Dedifferentiated amniotic fluid mesenchymal stem cell (primary cell): ENCODE data around the gene PRPSAP2.
"Not testable (repeated sequence)": the region's sequence is repeated elsewhere in the genome, so short reads cannot be mapped to it uniquely, and the experiment has no call there.

Experiments
- DNase-seq: peaks from one replicate; pipeline ENCODE4 v3.0.0-alpha.2; 2016; ENCODE audit errors: extremely low spot score

Gene PRPSAP2

DNA sequence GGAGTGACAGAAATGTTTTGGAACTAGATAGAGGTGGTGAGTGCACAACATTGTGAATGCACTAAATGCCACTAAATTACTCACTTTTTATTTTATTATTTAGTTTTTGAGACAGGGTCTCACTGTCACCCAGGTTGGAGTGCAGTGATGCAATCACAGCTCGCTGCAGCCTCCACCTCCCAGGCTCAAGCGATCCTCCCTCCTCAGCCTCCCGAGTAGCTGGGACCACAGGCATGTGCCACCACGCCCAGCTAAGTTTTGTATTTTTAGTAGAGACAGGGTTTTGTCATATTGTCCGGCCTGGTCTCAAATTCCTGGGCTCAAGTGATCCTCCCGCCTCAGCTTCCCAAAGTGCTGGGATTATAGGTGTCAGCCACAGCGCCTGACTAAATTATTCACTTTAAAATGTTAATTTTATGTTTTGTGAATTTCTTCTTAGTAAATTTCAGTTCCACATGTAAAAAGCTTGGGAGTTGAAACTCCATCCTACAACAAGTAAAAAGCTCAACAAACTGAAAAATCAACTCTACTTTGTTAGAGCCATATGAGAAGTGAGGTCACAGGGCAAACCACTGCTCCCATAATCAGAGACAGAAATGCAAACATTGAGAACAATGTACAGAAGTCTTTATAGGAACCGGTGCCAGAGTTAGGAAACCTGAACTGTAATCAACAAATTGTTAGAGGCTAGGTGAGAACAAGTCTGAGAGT lies 80.2 kb downstream of the PRPSAP2 start:
- no peak for DNase-seq

DNA sequence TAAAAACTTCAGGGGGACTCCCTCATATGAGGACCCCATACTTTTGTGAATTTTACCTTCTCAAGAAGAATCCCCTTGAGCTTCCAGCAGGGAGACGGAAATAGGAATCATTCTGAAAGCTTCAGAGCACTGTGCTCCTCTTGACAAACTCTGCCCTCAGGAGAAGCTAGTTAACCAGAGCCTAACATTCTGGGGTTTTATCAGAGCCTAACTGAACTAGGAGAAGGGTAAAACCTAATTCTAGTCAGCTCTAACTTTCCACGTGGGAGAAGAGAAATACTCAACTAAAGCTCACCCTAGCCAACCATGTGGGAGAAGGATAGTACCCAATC lies 80.7 kb downstream of the PRPSAP2 start:
- no peak for DNase-seq

DNA sequence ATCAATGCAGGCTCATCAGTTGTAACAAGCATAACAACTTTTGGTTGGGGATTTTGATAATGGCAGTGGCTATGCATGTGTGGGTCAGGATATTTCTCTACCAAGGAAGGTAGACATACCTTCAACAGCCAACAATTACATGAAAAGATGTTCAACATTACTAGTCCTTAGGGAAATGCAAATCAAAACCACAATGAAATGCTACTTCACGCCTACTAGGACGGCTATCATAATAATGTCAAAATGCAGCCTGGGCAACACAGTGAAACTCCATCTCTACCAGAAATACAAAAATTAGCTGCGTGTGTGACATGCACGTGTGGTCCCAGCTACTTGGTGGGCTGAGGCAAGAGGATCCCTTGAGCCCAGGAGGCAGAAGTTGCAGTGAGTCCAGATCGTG lies 86.7 kb downstream of the PRPSAP2 start:
- DNase-seq = no peak

DNA sequence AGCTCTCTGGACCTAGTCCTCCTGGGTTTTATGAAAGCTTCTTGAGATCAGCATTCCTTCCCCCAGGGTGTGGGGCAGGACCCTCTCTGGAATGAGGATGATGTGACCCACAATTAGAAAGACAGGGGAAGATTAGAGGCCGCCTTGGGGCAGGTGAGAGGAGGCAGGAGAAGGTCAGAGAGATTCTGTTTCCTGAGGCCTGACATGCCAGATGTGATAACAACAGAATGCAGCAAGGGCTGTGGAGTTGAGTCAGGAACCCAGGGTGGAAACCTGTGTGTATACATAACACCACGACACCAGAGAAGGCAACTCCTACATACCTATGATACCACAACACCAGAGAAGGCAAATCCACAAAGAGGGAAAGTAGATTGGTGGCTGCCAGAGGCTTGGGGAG lies 88.6 kb downstream of the PRPSAP2 start:
- DNase-seq = no peak

DNA sequence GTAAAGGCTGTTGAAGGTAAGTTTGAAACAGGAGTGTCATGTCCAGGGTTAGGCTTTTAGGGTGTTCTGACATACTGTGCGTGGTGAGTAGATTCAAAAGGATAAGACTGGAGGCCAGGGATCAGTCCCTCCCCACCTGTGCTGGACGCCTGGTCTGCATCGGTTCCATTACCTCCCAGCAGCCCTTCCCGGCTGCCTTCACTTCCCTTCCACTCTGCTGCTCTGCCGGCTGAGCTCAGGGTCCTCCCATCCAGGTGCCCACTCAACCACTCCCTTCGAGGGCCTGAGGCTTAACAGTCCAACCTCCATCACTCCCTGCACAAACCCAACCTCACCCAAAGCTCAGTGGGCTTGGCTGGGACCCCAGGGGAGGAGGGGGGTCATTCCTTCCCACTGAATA lies 89.9 kb downstream of the PRPSAP2 start:
- DNase-seq = no peak

DNA sequence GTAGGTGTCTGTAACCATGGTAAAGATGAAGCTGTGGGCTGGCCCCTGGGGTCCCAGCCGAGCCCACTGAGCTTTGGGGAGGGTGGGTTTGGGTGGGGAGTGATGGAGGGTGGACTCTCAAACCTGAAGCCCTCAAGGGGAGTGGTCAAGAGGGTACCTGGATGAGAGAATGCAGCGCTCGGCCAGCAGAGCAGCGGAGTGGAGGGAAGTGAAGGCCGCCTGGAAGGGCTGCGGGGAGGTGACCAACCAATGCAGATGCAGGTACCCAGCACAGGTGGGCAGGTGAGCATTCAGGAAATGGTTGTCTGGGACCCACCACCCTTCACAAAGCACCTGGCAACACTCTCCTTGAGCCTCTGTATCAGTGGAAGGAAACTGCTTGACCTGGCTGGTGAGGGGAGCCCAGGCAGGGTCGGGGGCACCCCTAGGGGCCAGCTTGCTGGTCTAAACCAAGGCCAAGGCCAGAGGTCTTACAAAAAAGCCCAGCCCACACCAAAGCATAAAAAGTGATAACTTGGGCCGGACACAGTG lies 90.6 kb downstream of the PRPSAP2 start:
- no peak for DNase-seq

DNA sequence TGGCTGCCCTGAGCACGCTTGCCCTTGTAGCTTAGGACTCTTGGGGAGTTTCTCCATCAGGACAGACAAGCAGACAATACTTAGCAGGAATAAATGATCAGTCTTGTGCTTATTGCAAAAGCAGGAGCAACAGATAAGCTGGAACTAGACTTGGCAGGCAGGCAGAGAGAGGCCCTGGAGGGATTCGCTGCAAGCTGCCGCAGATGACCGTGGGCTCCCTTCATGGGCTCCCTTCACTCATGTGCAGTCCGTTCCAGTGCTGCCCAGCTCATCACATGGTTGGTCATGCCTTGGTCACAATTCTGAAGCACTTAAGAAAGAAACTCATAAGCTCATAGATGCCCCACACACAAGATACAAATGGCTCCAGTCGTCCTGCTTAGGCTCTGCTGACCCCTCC lies 91.6 kb downstream of the PRPSAP2 start:
- DNase-seq = no peak

DNA sequence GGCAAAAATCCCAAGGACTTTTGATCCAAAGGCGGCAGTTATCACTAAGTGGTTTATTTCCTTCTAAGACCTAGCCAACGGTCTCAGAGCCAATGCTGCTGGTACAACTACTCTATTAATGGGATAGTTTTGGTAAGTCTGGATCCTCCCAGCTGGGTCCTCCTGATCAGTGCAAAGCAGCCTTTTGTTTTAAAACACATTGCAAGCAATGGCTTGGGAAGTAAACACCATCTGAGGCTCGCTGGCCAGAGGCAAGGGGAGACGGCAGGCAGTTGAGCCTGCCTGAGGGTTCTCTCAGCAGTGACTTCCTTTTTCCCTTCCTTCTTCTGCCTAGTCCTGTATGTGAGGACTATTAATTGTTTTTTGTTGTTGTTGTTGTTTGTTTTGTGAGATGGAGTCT lies 92.4 kb downstream of the PRPSAP2 start:
- no peak for DNase-seq

DNA sequence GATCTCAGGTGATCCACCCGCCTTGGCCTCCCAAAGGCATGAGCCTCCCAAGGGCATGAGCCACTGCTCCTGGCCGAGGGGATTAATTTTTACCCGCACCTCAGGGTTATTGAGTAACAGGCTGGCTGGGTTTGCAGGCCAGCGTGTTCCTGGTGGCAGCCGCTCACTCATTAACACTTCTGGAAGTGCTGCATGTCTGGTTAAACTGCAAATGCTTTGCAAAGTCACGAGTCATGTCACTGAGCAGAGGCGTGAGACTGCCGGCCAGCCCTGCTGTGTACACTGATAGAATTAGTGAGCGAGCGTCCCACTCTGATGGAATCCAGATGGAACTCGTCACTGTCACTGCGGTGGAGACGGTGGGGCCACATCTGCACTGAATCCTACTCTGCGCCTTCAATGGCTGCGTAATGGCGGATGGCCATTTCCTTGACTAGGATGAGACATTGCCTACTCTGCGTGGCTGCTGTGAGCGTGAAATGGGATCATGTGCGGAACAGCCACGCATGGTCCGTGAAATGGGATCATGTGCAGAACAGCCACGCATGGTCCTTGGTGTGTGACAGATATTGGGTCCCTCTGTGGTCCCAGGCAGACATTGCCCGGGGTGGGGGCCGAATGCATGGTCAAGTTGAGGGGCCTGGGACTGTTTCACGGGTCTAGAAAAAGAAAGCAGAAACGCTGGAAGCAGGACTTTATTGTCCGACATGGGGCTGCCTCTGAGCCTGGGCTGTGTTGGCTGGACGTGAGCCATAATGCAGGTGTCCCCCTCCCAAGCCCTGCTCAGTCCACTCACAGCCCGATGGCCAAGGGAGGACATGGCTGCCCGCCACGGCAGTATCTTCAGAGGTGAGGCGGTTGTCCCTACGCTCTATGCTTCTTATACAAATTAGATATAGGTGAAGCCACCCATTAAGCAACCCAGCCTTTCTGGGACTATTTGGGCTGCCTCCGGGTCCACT lies 93.3 kb downstream of the PRPSAP2 start:
- DNase-seq = no peak

DNA sequence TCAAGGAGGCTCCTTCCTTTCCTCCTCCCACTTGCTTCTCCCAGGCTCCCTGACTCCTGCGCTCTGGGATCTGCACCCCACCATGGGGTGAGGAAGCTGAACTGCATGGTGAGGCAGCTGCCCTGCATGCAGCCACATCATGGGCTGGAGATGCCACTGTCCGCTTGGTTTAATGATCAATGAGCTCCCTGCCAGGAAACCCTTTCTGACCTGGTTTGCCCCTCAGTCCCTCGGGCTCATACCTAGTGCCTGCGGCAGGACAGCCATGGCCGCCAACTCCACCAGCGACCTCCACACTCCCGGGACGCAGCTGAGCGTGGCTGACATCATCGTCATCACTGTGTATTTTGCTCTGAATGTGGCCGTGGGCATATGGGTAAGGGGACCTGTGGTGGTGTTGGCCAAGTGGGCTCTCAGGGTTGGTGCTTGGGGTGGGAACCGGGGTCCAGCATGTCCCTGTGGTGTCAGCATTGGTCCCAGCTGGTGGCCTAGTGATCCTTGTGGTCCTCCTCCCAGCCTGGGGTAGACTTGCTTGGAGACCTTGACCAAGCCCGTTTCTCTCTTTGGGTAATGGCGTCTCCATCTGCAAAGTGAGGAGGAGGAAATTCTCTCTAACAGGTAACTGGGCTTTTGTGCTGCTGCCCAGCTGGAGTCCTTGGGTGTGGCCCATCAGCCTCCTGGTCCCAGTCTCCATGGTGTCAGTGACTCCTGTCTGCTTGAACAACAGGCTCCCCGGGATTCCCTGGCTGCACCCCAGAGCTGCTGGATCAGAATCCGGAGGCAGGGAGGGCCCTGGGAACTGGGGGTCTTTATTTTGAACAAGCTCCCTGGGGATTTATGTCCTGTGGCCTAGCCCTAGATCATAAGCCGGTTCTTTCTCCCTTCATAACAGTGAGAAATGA lies 94.3 kb downstream of the PRPSAP2 start, which contains the start of gene SLC5A10:
Gene SLC5A10 (plus strand): TSS at position 225 of the 902 bp plus-strand sequence. CDS start 41 bp downstream, at position 266.
- DNase-seq = no peak

DNA sequence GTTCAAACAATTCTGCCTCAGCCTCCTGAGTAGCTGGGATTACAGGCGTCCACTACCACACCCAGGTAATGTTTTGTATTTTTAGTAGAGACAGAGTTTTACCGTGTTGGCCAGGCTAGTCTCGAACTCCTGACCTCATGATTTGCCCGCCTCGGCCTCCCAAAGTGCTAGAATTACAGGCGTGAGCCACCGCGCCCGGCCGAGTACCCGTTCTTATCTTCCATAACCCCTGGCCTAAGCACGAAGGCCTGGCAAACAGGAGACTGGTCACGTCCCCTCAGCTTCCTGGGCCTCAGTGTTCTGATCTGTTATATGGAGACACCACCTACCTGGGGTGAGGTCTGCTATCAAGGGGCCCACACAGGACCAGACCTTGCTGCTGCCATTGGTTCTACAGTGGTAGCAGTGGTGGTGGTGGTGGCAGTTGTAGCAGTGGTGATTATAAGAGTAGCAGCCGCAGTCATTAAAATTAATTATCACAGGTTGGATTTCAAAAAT lies 95.3 kb downstream of the PRPSAP2 start:
- no peak for DNase-seq

DNA sequence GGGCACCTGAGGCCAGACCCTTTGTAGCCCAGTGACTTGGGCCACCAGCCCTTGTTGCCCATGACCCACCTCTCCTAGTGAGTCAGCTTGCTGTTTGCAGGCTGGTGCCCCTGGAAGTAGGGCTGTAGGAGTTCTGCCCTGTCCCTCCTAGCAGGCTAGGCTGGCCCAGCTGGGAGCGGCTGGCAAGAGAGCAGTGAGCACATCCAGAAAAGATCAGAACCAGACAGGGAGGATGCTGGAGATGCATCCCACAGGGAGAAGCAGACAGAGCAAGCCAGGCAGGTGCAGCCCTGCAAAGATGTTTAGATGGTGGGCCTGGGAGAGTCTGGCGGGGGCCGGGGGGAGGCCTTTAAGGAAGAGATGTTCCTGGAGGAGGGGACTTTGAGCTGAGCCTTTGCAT lies 96.4 kb downstream of the PRPSAP2 start:
- no peak for DNase-seq

DNA sequence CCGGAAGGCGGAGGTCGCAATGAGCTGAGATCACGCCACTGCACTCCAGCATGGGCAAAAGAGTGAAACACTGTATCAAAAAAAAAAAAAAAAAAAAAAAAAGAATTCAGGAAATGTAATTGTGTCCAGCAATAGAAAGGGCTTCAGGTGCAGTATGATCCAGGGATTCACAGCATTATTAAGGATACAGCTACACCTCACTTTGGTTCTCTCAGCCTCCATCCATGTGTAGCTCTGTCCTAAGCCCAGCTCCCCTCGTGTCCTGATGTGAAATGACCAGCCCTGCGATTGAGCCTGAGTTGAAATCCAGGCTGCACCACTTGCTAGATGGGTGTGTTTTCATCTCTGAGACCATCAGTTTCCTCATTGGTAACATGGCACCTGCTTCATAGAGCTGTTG lies 97.1 kb downstream of the PRPSAP2 start:
- DNase-seq = no peak

DNA sequence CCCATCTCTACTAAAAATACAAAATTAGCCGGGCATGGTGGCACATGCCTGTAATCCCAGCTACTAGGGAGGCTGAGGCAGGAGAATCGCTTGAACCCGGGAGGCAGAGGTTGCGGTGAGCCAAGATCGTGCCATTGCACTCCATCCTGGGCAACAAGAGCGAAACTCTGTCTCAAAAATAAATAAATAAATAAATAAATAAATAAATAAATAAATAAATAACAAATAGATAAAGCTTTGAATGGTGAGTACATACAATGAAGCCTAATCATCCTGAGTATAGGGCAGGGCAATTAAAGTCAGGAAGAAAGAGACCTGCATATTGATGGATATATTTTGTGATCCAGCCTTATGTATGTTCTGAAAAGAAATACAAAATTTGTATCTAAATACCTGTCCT lies 98.1 kb downstream of the PRPSAP2 start:
- DNase-seq = not testable (repeated sequence)

DNA sequence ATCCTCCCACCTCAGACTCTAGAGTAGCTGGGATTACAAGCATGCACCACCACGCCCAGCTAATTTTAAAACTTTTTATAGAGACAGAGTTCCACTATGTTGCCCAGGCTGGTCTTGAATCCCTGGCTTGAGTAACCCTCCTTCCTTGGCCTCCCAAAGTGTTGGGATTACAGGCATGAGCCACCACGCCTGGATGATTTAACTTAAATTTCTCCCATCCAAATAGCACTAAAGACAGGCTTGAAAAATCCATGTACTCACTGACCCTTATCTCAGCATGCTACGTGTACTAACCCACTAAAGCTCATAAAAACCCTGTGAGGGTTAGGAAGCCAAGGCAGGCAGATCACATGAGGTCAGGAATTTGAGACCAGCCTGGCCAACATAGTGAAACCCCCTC lies 98.7 kb downstream of the PRPSAP2 start:
- DNase-seq = no peak

DNA sequence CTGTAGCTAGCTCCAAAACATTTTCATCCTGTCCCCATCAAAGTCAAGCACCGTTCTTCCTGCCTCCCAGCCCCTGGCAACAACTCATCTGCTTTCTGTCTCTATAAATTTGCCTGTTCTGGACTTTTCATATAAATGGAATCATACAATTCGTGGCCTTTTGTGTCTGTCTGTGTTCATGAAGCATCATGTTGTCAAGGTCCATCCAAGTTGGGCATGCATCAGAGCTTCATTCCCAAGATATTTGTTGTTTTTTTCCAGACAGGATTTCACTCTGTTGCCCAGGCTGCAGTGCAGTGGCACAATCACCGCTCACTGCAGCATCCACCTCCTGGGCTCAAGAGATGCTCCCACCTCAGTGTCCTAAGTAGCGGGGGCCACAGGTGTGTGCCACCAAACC lies 99.9 kb downstream of the PRPSAP2 start:
- no peak for DNase-seq

DNA sequence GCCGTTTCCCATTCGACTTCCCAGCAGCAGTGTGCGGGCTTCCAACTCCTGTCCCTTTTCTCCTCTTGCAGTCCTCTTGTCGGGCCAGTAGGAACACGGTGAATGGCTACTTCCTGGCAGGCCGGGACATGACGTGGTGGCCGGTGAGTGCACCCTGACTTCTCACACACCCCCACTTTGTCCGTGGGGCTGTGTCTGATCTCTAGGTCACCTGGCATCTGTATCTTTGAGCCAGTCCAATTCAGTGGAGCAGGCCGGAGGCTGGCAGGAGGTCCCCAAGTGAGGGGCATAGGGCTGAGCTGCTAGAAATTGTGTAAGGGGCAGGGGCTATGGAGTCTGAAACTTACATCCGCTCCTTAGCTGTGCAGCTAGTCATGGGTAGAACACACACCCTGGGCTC lies 100.7 kb downstream of the PRPSAP2 start:
- DNase-seq = no peak

DNA sequence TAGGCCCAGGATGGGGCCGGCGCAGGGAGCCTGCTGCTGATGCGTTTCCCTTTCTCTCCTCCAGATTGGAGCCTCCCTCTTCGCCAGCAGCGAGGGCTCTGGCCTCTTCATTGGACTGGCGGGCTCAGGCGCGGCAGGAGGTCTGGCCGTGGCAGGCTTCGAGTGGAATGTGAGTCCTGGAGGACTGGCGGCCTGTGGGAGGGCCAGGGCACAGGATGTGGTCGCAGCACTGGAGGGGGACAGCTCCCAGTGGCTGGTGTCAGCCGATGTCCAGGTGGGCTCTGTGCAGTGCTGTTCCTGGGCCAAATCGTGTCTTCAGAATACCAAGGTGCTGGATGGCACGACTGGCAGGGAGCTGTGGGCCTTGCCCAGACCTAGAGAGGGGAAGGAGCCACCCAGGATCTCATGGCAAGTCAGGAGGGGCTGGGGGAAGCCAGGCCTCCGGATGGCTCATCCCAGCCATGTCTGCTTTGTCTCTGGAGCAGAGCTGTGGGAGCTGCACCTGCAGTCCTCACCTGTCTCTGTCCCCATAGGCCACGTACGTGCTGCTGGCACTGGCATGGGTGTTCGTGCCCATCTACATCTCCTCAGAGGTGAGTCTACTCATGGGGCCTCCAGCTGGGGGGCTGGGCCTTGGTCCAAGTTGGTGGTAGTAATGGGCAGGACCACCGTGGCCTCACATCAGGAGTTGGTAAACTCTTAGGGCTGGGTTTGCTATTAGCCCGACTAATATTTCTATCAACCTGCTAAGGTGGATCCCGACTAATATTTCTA lies 101.3 kb downstream of the PRPSAP2 start:
- no peak for DNase-seq

DNA sequence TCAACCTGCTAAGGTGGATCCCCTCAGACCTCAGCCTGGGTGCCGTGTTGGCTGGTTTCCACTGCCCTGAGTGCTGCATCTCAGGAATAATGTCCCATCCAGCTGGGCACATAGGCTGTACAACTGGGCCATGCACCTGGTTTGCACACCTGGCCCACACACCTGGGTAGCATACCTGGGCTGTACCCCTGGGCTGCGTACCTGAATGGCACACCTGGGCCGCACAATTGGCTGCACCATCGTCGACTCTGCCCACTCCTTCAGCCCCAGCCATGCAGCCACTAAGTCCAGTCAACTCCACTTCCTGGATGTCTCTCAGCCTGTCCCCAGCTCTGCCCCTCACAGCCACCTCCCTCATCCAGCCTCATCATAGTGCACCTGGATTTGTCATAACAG lies 101.9 kb downstream of the PRPSAP2 start:
- DNase-seq = no peak

DNA sequence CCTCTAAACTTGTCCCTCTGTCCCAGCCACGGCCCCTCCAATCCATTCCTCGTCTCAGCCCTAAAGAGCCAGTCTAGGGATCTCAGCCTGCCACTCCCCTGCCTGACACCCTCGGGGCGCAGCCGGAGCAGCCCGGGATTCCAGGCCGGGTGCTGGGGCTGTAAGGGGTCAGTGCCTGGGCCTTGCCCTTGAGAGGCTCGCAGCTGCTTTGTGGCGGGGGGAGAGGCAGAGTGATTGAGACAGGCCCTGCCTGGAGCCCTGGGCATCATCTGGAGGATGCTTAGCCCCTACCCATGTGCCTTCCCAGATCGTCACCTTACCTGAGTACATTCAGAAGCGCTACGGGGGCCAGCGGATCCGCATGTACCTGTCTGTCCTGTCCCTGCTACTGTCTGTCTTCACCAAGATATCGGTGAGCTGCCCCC lies 102.3 kb downstream of the PRPSAP2 start:
- no peak for DNase-seq
